HG02970 (cell line): Measurements from ENCODE around the gene NAV1.
"Not testable (repeated sequence)": the region's sequence is repeated elsewhere in the genome, so short reads cannot be mapped to it uniquely, and the experiment has no call there.

Experiments used
- ATAC-seq: cut with Tn5 transposase; IDR thresholded peaks from one replicate; pipeline ENCODE4 v1.9.1; 2021; ENCODE audit warnings: mild to moderate bottlenecking, moderate library complexity, moderate number of reproducible peaks; ENCODE audit not compliant: unreplicated experiment, low FRiP score

NAV1 gene

DNA sequence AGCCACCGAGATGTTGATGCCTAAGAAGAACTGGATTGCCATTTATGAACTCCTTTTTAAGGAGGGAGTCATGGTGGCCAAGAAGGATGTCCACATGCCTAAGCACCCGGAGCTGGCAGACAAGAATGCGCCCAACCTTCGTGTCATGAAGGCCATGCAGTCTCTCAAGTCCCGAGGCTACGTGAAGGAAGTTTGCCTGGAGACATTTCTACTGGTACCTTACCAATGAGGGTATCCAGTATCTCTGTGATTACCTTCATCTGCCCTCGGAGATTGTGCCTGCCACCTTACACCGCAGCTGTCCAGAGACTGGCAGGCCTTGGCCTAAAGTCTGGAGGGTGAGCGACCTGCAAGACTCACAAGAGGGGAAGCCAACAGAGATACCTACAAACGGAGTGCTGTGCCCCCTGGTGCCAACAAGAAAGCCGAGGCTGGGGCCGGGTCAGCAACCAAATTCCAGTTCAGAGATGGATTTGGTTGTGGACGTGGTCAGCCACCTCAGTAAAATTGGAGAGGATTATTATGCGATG is 18.8 kb upstream of the NAV1 start:
- ATAC-seq: not testable (repeated sequence)

DNA sequence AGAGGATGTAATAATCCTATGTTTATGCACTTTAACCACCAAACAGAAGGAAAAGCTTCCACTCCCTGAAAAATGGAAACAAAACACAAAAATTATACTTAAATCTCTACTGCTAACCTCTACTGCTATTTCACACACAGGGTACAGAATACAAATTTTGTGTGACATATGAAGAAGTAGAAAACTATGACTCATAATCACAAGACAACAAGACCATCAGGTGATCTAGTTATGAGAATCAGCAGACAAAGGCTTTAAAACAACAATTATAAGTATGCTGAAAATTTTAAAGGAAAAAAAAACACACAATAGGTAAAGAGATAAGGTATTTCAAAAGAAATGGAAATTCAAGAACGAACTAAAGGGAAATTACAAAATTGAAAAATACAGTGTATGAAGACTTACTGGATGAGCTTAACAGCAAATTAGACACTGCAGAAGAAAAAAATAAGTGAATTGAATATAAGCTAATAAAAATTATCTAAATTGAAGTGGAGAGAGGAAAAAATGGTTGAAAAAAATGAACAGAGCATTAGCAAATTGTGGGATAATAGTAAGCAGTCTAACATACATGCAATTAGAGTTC is 13.6 kb upstream of the NAV1 start:
- ATAC-seq: no peak

DNA sequence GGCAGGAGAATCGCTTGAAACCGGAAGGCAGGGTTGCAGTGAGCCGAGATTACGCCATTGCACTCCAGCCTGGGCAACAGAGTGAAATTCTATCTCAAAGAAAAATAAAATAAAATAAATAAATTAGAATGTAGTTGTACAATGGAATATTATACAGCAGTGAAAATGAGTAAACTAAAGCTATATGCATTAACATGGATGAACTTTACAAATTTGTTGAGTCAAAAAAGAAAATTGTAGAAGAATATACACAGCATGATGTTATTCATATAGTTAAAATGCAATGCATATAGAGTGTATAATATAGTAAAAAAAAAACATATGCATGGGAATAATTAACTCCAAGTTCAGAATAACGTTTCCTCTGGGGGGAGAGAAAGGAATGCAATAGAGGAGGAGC is 11.0 kb upstream of the NAV1 start:
- no peak for ATAC-seq

DNA sequence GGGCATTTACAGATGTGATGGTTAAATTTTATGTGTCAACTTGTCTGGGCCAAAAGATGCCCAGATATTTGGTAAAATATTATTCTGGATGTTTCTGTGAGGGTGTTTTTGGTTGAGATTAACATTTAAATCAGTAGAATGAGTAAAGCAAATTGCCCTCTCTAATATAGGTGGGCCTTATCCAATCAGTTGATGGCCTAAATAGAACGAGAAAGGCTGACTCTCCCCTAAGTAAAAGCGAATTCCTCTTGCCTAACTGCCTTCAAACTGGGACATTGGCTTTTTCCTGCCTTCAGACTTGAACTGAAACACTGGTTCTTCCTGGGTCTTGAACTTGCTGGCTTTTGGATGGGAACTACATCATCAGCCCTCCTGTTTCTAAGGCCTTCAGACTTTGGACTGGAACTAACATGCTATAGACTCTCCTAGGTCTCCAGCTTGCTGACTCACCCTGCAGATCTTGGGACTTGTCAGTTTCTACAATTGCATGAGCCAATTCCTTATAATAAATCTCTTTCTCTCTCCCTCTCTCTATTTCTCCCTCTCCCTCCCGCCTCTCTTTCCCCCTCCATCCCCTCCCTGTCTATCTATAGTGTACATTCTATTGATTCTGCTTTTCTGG is 10.2 kb upstream of the NAV1 start:
- ATAC-seq: no peak

- ATAC-seq: no peak
Measured at GRCh38 chr1:201530741-201531531, 8.0 kb upstream of the NAV1 start.

- no peak for ATAC-seq
Measured at GRCh38 chr1:201531551-201532425, 7.1 kb upstream of the NAV1 start.

GRCh38 chr1:201533836-201534235 is 5.1 kb upstream of the NAV1 start:
- ATAC-seq: no peak

GRCh38 chr1:201535046-201535918 is 3.6 kb upstream of the NAV1 start:
- ATAC-seq: no peak

DNA sequence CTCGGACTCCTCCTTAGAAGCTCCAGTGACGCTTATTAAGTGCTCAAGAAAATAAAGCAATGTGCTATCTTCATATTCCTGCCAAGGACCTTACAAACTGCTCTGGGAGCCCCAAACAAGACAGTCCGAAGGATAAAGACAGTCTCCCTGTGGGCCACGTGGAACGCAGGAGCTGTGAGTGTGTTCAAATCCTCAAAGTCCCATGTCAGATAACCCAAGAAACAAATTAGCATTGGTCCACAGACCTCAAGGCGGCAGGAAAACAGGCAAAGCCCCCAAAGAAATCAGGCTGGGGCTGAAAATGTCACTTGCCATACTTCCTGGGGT is 3.0 kb upstream of the NAV1 start:
- no peak for ATAC-seq

DNA sequence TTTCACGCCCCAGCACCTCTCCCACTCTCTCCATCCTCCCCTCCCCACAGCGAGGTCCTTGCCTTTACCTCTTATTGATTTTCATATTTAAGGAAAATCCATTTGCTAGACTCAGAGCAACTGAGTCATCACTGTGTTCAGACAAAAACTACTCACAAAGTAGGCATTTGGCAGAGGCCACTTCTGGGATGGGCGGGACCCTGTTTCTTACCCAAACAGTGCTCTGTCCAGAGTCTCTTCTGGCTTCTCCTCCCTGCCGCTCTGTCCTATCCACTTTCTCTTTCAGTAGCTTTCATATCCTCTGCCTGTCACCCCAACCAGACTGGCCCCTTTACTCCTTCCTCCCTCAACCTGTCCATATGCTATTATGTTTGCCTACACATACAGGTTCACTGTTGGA is 2.4 kb upstream of the NAV1 start:
- no peak for ATAC-seq

- no peak for ATAC-seq
Measured at GRCh38 chr1:201537028-201537427, 1.9 kb upstream of the NAV1 start.

GRCh38 chr1:201537467-201537866 is 1.5 kb upstream of the NAV1 start:
- no peak for ATAC-seq

DNA sequence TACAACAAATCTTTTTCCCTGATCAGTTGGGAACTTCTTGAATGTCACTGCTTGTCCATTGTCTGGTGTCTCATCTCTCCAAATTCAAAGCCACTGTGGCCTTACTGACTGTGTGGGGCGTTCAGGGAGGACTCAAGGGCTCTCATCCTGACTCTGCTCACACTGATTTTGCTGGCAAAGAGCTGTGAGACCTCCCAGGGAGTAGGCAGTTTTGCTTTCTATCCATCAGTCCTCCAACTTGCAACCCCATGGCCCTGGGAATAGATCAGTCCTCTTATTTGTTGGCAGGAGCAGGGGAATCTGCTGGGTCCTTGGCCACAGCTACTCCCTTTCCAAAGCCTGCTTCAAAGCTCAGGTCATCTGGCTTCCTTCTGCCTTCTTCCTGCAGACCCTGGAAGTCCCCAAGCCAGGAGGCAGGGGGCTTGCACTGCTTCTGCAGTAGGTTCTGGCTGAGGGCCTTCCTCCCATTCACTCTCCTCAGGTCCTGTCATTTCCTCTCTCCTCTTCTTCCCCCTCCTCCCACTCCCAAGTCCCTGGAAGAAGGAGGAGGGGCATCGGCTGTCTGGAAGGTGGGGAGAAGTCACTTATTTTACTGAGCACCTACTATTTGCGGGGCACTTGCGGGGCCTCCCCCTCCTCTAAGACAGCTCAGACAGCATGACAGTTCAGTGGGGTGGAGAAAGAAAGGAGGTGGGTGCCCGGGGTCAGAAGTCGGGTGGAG is 876 bp upstream of the NAV1 start:
- no peak for ATAC-seq

GRCh38 chr1:201539561-201540431 is 869 bp downstream of the NAV1 start:
- no peak for ATAC-seq

DNA sequence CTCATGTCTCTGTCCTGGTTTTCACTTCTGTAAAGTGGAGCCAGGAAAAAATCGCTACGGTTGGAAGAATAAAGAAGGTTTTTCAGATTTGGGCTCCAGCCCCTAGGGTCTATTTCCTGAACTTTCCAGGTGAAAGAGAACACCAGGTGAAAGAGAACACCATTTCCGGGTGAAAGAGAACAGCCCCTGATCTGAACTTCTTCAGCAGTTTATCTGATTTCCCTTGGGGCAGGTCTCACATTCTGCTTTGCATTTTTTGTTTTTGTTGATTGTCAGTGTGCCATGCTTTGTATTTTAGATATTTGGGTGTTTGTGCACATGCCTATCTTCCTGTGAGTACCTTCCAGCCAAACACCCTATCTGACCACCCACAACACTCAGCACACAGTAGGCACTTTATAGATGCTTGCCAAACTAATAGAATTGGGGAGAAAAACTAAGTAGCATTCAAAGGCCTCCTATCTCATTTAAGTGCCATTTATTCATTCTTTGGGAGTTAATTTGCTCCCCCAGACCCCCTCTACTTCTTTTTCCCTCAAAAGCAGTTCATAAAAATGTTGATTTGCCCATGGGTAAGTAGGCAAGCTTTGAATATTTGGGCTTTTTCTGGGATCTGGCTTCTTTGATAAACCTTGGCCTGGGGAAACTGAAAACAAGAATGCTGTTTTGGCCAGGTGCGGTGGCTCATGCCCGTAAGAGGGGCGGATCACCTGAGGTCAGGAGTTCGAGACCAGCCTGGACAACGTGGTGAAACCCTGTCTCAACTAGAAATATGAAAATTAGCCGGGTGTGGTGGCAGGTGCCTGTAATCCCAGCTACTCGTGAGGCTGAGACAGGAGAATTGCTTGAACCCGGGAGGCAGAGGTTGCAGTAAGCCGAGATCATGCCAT is 2.2 kb downstream of the NAV1 start:
- ATAC-seq: no peak

- no peak for ATAC-seq
Measured at GRCh38 chr1:201542309-201543035, 3.5 kb downstream of the NAV1 start.
